NAMALWA (cell line): ENCODE data around the gene CHN2.
"Not testable (repeated sequence)": the region's sequence is repeated elsewhere in the genome, so short reads cannot be mapped to it uniquely, and the experiment has no call there.

ENCODE experiments used
- DNase-seq: peaks from one replicate; pipeline ENCODE4 v3.0.0-alpha.2; 2015; ENCODE audit warnings: low spot score

The CHN2 gene

DNA sequence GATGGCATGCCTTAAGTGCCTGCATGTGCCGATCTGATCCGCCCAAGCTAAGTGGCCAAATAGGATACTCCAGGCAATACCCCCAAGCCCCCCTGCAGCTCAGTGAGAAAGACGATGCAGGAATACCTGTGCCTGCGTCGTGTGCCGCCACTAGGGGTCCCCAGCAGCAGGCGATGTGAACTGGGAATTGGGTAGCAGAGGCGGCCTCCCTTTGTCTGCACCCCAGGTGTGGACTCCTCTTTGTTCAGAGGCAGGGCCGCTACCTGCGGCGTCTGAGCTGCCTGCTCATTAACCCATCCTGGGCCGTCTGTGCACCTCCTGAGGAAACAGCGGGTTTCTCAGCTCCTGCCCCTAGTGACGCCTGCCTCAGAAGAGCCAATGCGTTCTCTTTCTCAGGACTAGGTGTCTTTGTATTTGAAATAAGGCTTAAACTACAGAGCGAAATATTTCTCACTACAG is 4.8 kb upstream of the CHN2 start:
- DNase-seq, result peak; percentile 79

- DNase-seq, result no peak
These were observed 4.1 kb upstream of the CHN2 start for GRCh38 chr7:29190349-29191045.

GRCh38 chr7:29192323-29192722 is 2.3 kb upstream of the CHN2 start:
- no peak for DNase-seq

DNA sequence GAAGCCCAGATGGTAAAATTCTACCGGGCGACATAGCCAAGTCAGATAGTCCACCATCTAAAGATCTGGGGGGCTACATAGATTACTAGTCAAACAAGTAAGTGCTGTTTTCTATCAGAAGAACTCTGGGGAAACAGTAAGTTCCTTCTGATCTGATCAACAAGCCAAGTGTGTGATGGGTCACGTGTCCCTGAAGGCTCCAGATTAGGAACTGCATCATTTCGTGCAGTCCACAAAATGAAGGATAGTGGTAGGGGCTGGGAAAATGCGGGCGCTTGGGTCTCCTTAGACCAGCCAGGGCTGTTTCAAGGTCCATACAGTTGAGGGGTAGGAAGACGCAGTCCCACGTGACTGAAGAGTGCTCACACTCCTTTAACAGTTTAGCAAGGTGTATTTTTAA is 1.8 kb upstream of the CHN2 start:
- DNase-seq, result no peak

GRCh38 chr7:29193316-29194205 is 1.0 kb upstream of the CHN2 start:
- DNase-seq, result no peak

- no peak for DNase-seq
These were observed 375 bp upstream of the CHN2 start for GRCh38 chr7:29194206-29194593.

- no peak for DNase-seq
These were observed 1.6 kb downstream of the CHN2 start for GRCh38 chr7:29196191-29196590.

- no peak for DNase-seq
These were observed 2.5 kb downstream of the CHN2 start for GRCh38 chr7:29196971-29197595.

DNA sequence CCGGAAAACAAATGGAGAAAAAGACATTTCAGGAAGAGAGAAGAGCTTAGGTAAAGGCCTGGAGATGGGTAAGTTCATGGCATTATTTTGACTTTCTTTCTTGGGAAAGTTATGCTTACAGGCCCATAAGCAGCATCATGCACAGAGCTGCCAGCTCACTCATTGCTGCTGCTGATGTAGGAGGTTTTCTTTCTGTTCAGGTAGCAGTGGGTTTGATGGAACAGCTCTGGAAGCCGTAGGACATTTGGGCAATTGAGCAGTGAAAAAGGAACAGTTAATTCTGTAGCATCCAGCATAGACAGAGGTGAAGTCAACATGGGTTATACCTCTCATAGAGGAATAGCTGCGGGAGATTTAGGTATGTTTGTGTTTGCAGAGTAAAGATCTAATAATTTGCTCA is 3.3 kb downstream of the CHN2 start:
- no peak for DNase-seq

- DNase-seq, result no peak
These were observed 5.2 kb downstream of the CHN2 start for GRCh38 chr7:29199776-29200175.

- peak; percentile 24 for DNase-seq
These were observed 8.1 kb downstream of the CHN2 start for GRCh38 chr7:29202651-29203069.

- DNase-seq, result no peak
These were observed 10.1 kb downstream of the CHN2 start for GRCh38 chr7:29204491-29205272.

DNA sequence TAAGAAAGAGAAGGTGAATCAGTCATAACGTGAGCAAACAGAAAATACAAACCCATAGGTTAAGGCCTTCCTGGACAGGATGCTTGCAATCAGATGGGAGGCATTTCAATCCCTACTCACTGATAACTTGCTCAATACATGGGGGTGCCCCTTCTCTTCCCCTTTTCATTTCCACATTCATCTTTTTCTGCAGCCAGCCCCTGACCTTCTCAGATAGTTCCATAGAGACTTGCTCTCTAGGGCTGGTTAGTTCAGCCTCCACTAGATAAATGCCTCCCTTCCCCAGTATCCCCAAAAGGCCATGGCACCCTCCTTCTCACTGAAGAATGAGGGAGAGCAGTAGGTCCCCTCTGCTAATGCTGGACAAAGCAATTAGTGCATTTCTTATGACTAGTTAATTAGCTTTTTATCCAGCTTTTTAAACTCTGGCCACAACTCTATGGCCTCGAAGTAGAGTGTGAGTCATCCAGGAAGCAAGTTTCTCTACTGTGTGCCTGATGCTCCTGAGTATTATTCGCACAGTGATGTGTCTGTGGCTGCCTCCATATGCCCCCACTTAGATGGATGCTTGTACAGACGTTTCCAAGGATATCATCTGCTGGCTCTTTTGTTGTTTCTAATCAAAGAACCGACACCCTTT is 12.7 kb downstream of the CHN2 start:
- no peak for DNase-seq

DNA sequence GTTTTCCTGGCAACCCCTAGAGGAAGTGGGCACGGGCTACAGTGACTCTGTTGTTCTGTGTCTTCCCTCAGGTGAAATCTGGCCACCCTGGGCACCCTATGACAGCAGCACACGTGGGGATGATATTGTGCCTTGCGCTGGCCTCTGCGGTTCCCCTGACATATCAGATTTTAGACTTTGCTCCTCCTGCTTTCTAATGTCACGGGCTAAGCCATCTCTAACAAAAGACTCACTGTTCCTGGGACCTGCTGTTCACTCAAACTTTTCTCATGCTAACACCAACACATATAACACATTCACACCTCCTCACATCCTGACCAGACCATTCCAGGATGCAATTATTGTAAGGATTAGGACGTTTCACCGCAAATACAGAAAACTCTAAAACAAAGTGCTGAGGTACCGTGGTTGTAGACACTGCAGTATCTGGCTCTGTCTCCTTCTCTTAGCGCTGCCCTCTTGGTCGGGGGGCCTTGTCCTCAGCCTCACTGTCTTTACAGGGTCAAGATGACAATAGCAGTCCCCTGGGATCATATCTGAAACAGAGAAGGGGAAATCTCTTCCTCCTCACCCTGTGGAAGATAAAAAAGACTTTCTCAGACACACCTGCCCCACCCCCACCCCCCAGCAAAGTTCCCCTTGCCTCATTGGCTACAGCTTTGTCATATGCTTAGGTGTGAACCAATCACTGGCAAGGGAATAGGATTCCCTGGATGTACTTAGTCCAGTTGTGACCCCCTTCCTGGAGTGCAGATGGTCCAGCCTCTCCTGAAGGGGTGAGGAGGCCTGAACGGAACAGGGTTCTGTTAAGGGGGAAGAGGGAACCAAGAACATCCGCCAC is 14.1 kb downstream of the CHN2 start:
- no peak for DNase-seq

GRCh38 chr7:29209745-29210144 is 15.2 kb downstream of the CHN2 start:
- DNase-seq, result no peak

DNA sequence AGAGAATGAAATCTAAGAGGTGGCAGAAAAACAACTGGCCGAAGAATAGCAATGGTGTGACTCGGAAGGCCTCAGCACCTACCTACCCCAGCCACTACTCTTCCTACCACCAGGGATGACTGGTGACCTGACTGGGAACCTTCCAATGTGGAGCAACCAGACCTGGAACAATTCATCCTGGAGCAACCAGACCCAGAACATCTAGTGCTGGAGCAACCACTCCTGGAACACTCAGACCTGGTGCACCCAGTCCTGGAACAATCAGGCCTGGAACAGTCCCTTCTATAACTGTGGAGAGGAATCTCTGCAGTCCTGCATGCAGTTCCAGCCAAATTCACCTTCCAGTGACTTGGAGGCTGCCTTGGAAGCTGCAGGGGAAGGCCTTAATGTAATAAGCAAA is 18.2 kb downstream of the CHN2 start:
- not testable (repeated sequence) for DNase-seq

- no peak for DNase-seq
These were observed 19.5 kb downstream of the CHN2 start for GRCh38 chr7:29214056-29214455.

GRCh38 chr7:29214816-29215215 is 20.2 kb downstream of the CHN2 start:
- no peak for DNase-seq

DNA sequence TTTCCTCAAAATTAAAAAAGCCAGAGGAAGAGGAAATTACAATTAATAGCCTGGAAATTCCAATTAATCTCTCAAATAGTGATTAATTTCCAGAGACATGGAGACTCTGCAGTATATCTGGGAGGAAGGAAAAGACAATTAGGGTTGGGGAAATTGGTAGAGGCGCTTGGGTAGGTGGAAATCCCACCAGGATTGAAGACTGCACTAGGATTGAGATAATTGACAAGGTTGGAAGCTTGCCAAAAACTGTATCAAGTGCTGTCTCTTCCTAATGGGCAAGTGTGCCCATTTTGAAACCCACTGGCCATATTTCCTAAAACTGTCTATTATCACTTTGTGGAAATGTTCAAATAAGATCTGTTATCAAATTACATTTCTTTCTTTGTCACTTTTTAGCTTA is 21.6 kb downstream of the CHN2 start:
- no peak for DNase-seq

DNA sequence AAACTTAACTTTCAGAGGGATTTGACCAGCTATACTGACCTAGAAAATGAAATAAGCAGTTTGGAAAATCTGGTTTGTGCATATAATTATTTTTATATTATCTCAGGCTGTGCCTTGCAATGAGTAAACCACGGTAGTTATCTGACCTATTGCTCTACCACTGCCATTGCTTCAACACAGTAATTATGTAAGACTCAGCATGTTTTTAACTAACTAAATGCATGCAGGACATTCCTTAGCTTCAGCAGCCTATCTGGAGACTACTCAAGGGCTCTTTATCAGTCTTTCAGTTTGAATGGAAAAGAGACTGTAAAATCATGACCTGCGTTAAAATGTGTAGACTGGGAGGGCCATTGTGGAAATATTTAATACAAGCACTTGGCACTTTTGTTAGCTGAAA is 22.5 kb downstream of the CHN2 start:
- DNase-seq, result no peak

DNA sequence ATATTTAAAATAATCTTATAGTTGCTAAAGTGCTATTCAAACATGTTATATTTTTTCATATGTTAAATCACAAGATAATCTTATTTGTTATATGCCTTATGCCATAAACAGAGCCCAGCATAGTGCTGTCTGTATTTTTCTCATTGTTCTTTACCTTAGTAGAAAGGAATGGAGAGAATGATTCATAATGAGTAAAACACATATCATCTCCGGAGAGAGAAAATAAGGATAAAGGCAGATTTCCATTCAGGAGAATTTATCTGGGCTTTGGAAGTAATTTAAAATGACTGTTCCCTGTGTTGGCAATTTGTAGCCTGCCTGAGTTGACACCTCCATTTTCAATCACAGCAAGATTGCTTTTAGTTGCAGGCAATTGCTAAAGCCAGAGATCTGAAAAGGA is 30.2 kb downstream of the CHN2 start:
- no peak for DNase-seq
